ENCODE results near the gene SYCN.

SYCN gene

DNA sequence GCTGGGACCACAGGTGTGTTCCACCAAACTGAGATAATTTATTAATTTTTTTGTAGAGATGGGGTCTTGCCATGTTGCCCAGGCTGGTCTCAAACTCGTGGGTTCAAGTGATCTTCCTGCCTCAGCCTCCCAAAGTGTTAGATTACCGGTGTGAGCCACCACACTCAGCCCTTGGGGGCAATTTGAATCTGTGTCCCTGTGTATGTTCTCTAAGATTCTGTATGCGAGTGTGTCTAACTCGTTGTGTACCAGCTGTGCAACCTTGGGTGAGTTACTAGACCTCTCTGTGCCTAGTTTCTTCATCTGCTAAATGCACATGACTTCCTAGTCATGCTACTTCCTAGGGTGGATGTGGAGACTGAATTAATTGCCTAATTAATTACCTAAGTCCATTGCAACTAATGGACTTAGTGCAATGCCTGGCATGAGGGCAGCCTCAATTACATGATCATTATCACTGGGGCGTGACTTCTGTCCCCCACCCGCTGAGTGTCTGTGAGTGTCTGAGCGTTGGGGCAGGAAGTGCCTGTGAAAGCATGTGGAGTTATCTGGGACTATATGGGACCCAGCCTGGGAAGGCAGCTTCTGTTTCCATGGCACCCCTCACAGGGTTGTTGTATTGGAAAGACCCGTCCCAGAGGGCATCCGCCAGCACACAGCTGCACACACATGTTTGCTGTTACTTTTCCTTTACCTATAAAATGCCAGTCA is 9.1 kb downstream of the SYCN start:
- DNase-seq (ENCODE audit: low read depth in 2 of 2), result no peak

DNA sequence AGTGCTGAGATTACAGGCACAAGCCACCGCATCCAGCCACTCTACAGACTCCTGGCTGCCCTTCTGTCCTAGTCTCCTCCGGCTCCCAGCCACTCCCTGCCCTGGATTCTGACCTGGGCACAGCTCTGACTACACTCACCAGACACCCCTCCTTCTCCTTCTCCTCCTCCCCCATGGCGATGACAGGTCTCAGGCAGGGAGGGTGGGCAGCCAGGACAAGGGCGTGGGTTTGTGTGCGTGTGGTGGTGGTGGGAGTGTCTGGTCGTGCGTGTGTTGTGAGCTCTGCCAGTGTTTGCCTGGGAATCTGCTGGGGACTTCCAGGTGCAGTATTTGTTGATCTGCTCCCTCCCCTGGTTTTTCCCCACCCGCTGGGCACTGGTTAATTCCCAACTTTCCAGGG is 10.3 kb downstream of the SYCN start:
- DNase-seq (ENCODE audit: low read depth in 2 of 2), result no peak

DNA sequence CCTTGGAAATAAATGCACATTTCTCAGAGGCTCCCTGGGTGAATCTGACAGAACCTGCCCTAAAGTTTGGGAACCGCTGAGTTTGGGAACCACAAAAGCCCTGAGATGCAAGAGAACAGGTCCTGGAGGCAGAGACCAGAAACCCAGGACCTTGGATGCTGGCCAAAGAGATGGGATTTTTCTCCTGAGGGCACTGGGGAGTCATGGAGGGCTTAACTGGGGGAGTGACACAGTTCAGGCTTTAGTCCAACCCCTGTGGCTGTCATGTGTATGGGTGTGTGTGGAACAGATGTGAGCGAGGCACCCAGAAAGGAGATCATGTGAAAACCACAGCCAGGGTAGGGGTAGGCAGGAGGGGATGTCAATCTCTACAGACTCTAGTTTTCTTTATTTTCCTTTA is 11.2 kb downstream of the SYCN start:
- DNase-seq (ENCODE audit: low read depth in 2 of 2), result no peak

DNA sequence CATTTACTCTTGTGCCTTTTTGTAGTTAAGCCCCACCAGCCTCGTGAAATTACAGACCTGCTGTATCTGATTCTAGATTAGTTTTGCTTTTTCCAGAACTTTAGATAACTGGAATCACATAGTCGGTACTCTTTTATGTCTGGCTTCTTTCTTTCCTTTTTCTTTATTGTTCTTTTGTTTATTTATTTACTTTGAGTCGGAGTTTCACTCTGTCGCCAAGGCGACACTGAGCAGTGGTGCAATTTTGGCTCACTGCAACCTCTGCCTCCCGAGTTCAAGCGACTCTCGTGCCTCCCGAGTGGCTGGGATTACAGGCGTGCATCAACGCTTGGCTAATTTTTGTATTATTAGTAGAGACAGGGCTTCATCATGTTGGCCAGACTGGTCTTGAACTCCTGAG is 13.3 kb downstream of the SYCN start:
- no peak for DNase-seq (ENCODE audit: low read depth in 2 of 2)

DNA sequence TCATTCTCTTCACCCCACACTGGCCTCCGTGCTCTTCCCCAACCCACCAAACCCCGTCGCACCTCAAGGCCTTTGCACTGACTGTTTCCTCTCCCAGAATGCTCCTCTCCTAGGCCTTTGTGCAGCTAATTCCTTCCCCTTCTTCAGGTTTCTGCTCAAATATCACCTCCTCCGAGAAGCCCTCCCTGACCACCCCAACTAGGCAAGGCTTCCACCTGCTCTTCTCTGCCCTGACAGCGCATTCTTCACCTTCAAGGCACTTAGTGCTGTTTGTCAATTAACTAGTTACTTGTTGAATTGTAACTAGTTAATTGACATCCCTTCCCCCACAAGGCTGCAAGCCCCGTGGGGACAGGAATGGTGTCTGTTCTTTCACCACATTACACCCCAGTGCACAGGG is 15.1 kb downstream of the SYCN start:
- no peak for DNase-seq (ENCODE audit: low read depth in 2 of 2)

DNA sequence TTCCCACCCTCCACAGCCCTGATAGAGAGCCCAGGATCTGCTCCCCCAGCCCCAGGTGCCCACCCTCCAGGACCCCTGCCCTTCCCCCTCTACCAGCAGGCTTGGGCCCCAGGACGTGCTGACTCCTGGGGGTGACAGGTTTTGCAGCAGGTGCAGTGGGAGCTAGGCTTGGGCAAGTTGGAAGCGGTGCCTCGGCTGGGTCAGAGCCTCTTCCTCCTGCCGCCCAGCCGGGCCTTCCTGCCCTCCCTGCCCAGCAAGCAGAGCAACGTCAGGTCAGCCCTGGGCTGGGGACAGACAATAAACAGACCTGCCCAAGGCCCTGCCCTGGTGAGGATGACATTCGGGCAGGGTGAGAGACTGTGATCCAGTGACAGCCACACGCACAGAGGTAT is 16.5 kb downstream of the SYCN start:
- no peak for DNase-seq (ENCODE audit: low read depth in 2 of 2)

DNA sequence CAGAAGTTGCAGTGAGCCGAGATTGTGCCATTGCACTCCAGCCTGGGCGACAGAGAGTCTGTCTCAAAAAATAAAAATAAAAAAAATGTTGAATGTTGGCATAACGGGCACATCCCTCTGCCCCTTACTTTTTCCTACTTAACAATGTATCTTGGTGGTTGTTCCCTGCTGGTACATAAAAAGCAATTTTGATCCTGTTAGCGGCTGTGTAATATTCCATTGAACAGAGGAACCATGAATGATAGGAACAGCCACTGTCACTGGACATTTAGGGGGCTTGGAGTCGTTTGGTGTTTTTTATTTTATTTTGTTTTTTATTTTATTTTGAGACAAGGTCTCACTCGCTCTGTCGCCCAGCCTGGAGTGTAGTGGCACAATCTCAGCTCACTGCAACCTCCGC is 17.7 kb downstream of the SYCN start:
- no peak for DNase-seq (ENCODE audit: low read depth in 2 of 2)

DNA sequence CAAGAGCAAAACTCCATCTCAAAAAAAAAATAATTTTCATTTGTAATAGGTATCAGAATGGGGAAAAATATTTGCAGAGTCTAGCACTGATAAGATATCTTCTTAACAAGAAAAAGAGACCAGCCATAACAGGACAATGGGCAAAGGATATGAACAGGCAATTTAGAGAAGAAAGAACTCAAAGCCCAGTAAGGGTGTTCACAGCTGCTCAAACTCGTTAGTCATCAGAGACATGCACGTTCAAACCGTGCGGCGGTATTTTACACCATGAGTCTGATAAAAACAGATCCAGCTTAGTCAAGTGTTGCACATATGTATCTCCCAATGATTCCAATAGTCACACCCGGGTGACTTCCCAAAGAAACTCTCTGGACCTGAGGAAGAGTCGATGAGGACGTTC is 21.0 kb downstream of the SYCN start:
- DNase-seq (ENCODE audit: low read depth in 2 of 2), result no peak

DNA sequence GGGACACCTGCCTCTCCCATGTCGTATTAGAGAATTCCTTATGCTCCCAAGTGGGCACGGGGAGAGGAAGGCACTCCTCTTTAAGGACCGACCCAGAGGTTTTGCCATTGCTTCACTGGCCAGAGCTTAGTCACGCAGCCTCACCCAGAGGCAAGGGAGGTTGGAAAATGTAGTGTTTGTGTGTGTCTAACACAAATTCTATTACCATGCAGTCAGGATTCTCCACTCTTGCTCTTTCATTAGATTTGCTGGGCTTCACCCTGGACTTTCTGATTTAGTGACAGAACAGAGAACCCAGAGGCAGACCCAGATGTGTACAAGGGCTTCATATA is 21.9 kb downstream of the SYCN start:
- no peak for DNase-seq (ENCODE audit: low read depth in 2 of 2)

DNA sequence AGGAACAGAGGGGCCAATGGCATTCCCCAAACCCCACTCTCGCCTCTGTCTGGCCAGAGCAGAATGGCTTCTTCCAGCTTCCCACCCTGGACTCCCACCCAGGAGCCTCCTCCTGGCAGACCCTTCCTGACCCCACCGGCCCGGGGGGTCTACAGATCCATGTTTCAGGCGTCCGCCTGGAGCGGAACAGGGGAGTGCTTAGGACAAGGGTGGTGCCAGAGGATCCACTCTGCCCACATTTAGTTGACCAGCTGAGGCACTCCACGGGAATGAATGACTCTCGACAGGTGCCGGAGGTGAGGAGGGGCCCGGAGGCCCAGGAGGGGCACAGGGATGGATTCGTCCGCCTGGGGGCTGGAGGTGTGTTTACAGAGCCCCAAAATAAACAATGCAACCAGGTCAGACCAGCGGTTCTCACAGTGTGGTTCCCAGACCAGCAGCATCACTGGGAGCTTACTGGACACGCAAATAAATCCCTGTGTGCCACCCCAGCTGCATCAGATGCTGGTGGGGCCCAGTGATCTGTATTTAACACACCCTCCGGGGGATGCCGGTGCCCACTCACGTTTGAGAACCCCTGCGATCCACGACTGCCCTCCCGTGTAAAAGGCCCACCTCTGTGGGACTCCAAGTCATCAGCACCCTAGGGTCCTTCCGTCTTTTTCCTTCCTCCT is 22.4 kb downstream of the SYCN start:
- no peak for DNase-seq (ENCODE audit: low read depth in 2 of 2)

DNA sequence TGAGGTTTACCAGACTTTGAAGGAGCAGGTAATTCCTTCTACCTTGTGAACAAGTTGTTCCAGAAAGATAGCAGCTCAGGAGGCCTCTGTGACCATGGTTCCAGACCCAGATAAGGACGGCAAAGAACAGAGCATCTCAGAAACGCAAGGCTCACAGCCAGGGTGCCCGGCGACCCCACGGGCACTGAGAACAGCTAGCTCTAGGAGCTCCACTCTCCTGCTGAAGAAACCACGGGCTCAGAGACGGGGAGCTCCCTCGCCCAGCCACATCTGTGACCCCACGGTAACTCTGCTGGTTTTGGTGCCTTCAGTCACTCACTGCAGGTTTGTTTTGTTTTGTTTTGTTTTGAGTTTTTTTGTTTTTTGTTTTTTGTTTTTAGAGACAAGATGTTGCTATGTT is 23.3 kb downstream of the SYCN start:
- no peak for DNase-seq (ENCODE audit: low read depth in 2 of 2)

DNA sequence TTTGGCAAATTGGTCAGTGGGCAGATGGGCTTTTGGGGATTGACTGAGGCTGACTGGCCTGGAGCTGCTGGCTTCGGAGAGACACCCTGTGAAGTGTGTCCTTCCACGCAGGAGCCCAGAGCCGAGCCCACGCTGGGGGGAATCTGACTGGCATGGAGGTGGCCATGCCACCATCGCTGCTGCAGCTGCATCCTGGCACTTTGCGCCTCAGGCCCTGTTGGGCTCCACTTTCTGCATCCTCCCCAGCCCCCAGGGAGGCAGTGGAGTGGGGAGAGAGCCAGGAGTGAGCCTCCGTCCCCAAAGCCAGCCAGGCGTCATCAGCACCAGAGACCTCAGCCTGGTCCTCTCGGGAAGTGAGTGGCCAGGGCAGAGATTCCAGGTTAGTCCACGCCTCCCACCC is 24.3 kb downstream of the SYCN start:
- no peak for DNase-seq (ENCODE audit: low read depth in 2 of 2)

DNA sequence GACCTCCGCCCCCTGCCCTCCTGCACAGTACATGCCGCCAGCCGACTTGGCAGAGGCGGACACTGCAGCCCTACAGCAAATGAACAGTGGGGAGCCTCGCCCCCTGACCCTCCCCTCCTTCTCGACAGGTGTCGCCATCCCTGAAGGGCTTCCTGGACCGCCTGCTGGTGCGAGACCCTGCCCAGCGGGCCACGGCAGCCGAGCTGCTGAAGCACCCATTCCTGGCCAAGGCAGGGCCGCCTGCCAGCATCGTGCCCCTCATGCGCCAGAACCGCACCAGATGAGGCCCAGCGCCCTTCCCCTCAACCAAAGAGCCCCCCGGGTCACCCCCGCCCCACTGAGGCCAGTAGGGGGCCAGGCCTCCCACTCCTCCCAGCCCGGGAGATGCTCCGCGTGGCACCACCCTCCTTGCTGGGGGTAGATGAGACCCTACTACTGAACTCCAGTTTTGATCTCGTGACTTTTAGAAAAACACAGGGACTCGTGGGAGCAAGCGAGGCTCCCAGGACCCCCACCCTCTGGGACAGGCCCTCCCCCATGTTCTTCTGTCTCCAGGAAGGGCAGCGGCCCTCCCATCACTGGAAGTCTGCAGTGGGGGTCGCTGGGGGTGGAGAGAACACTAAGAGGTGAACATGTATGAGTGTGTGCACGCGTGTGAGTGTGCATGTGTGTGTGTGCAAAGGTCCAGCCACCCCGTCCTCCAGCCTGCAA is 25.6 kb downstream of the SYCN start:
- DNase-seq (ENCODE audit: low read depth in 2 of 2), result no peak

DNA sequence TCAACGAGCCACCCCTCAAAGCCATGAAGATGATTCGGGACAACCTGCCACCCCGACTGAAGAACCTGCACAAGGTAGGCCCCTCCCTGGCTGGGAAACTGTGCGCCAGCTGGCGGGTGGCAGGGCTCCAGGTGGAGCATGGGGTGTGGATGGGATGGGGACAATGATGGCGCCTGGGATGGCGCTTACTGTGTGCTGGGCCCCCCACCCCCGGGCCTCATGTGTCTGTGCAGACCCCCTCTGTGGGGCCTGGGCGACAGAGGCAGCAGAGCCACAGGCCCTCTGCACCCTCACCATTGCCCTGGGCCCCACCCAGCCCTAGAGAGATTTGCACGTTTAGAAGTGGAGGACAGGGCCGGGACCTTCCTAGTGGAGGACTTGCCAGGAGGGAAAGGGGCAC is 26.3 kb downstream of the SYCN start:
- DNase-seq (ENCODE audit: low read depth in 2 of 2), result no peak

DNA sequence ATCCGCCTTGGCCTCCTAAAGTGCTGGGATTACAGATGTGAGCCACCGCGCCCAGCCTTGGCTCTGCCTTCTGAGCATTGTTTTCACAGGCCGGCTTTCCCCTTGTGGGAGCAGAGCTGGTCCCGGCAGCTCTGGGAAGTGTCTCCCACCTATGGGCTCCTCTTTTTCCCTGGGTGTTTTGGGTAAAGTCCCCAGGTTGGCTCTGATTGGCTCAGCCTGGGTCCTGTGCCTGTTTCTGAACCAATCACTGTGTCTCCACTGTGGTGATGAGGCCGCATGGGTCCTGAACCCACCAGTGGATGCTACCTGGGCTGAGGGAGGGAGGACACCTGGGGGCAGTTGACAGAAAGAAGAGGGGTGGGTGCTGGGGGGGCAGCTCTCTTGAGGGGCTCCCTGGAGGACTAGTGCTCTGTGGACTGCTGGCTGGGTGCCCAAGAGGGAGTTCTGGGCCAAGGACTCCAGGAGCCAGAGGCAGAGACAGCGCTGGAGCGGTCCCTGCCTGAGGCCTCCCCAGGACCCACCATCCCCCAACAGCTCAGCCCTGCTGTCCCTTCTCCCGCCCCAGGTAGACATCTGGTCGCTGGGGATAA is 26.9 kb downstream of the SYCN start:
- no peak for DNase-seq (ENCODE audit: low read depth in 2 of 2)

DNA sequence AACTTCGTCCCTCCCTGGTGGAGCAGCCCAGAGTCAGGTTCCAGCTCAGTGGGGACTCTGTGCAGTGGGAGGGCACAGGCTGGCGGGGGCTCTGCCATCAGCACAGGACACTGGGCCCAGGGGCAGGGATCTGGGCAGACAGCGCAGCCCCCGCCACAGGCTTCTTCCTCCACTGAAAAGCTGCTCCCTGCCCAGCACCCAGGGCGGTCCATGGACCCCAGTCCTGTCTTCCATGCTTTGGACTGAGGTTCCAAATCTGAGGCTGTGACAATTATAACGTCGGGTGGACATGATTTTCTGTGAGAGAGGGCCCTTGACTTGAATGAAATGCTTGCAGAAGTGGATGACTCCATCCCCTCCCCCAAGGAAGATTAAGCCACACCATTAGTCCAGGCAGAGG is 28.5 kb downstream of the SYCN start:
- no peak for DNase-seq (ENCODE audit: low read depth in 2 of 2)

DNA sequence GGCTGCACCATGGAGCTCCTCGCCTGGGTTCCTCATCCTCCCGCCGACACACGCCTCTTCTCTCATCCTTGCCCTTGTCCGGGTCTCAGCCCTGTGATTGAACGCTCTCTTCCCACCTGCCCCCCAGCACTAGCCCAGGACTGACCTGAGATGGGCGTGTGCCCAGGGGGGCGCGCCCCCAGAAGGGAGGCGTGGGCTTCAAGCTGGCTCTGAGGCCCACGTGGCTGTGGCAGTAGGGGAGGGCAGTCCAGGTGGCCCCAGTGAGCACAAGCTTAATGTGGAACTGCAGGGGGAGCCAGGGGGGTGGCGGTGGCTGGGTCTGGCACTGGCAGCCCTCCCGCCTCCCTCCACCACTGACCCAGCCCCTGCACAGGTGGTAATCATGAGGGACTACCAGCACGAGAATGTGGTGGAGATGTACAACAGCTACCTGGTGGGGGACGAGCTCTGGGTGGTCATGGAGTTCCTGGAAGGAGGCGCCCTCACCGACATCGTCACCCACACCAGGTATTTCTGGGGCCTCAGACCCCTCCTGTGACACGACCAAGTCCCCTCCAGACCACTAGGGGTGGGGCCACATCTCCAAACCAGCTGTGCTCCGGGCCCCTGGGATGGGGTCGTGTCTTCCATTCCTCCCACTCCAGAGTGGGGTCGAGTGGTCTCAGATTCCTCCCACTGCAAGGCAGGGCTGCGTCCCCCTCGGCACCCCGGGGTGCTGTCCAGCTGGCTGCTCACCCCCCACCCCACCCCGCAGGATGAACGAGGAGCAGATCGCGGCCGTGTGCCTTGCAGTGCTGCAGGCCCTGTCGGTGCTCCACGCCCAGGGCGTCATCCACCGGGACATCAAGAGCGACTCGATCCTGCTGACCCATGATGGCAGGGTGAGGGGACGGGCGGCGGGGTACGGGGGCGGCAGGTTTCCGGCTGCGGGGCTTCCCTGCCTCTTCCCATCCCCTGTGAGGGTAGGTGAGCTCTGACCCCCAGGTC is 29.2 kb downstream of the SYCN start:
- no peak for DNase-seq (ENCODE audit: low read depth in 2 of 2)

DNA sequence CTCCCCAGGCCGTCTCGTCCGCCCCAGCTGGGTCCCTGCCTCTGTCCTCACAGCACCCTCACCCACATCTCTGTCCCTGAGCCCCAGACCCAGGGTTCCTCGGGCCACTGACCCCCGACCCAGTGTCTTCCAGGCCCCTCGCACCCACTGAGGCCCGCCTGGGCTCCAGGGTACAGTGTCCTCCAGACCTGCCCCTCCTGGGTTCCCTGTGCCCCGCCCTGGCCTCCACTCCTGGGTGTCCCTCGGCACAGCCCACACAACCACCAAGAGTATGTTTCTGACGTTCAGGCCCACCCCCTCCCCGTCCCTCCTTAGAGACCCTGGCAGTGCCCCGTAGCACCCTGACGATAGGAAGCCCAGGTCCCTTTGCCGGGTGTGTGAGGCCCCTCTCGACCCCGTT is 29.9 kb downstream of the SYCN start:
- no peak for DNase-seq (ENCODE audit: low read depth in 2 of 2)

DNA sequence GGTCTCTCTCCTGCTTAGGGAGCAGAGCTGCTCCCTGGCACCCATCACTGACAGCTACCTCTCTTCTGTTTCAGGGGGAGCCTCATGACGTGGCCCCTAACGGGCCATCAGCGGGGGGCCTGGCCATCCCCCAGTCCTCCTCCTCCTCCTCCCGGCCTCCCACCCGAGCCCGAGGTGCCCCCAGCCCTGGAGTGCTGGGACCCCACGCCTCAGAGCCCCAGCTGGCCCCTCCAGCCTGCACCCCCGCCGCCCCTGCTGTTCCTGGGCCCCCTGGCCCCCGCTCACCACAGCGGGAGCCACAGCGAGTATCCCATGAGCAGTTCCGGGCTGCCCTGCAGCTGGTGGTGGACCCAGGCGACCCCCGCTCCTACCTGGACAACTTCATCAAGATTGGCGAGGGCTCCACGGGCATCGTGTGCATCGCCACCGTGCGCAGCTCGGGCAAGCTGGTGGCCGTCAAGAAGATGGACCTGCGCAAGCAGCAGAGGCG is 30.5 kb downstream of the SYCN start:
- DNase-seq (ENCODE audit: low read depth in 2 of 2), result no peak

DNA sequence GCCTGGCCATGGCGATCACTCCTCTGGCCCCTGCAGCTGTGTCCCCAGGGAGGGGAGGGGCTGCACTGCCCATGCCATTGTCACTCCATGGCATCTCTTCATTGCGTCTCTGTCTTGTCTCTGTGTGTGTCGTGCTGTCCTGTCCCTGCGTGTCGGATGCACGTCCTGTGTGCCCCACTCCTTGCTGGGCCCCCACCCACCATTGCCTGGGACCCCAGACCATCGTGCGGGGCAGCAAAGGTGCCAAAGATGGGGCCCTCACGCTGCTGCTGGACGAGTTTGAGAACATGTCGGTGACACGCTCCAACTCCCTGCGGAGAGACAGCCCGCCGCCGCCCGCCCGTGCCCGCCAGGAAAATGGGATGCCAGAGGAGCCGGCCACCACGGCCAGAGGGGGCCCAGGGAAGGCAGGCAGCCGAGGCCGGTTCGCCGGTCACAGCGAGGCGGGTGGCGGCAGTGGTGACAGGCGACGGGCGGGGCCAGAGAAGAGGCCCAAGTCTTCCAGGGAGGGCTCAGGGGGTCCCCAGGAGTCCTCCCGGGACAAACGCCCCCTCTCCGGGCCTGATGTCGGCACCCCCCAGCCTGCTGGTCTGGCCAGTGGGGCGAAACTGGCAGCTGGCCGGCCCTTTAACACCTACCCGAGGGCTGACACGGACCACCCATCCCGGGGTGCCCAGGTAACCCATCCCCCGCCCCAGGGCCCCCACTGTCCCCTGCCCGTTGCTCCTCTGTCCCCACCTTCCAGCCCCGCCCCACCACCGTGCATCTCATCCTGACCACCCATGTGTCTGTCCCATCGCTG is 31.2 kb downstream of the SYCN start:
- no peak for DNase-seq (ENCODE audit: low read depth in 2 of 2)

Data from stimulated activated CD4-positive, alpha-beta T cell treated with anti-CD3 and anti-CD28 coated beads, Interleukin-1b, Interleukin-23, amount 100 ng/mL, for 1 hour (primary cell).